GDM1 (cell line): ENCODE results near the gene KCTD21.

ENCODE experiments used
- DNase-seq: peaks from one replicate; lab custom pipeline; 2025; lab: John Stamatoyannopoulos, UW

KCTD21 gene

GRCh38 chr11:78218707-78219492 lies 30.5 kb upstream of the KCTD21 start:
- no peak for DNase-seq

GRCh38 chr11:78217650-78218541 lies 29.5 kb upstream of the KCTD21 start:
- no peak for DNase-seq

GRCh38 chr11:78216571-78217287 lies 28.3 kb upstream of the KCTD21 start:
- DNase-seq = no peak

- no peak for DNase-seq
Measured at GRCh38 chr11:78216021-78216420, 27.6 kb upstream of the KCTD21 start.

- DNase-seq = no peak
Measured at GRCh38 chr11:78214331-78215194, 26.1 kb upstream of the KCTD21 start.

- no peak for DNase-seq
Measured at GRCh38 chr11:78213526-78214330, 25.3 kb upstream of the KCTD21 start.

- DNase-seq = no peak
Measured at GRCh38 chr11:78212586-78213371, 24.4 kb upstream of the KCTD21 start.

GRCh38 chr11:78211565-78211964 lies 23.1 kb upstream of the KCTD21 start:
- no peak for DNase-seq

GRCh38 chr11:78210000-78210608 lies 21.7 kb upstream of the KCTD21 start:
- DNase-seq = no peak

GRCh38 chr11:78209478-78209877 lies 21.1 kb upstream of the KCTD21 start:
- DNase-seq = no peak

- DNase-seq = no peak
Measured at GRCh38 chr11:78208257-78209165, 20.1 kb upstream of the KCTD21 start.

- no peak for DNase-seq
Measured at GRCh38 chr11:78207532-78208256, 19.3 kb upstream of the KCTD21 start.

GRCh38 chr11:78205691-78206090 lies 17.3 kb upstream of the KCTD21 start:
- DNase-seq = no peak

- no peak for DNase-seq
Measured at GRCh38 chr11:78205256-78205655, 16.8 kb upstream of the KCTD21 start.

GRCh38 chr11:78203184-78203583 lies 14.8 kb upstream of the KCTD21 start:
- no peak for DNase-seq

- peak; percentile 38 for DNase-seq
Measured at GRCh38 chr11:78202733-78203167, 14.3 kb upstream of the KCTD21 start.

- no peak for DNase-seq
Measured at GRCh38 chr11:78201096-78201818, 12.8 kb upstream of the KCTD21 start.
